Endothelial cell of umbilical vein (primary cell): Measurements from ENCODE around the gene DIP2C.

Experiments
- CTCF ChIP-seq, 2 donors: IDR thresholded peaks; 1 replicate in 1 of 2; 2 replicates in 1 of 2; pipeline ENCODE4 v1.5.1; 2011; ENCODE audit warnings: low read length in 2 of 2, mild to moderate bottlenecking in 2 of 2, moderate library complexity in 2 of 2, control low read depth in 1 of 2, inconsistent platforms in 1 of 2, low read depth in 1 of 2; ENCODE audit not compliant: insufficient read depth in 1 of 2; ENCODE audit errors: extremely low read depth in 1 of 2
- EZH2 ChIP-seq: IDR thresholded peaks from 2 replicates; pipeline ENCODE4 v1.6.1; 2012; ENCODE audit warnings: borderline replicate concordance, low read depth, mild to moderate bottlenecking, moderate library complexity, low read length, inconsistent platforms; ENCODE audit not compliant: severe bottlenecking
- FOS ChIP-seq: IDR thresholded peaks from 2 replicates; pipeline ENCODE4 v1.6.1; 2011; ENCODE audit warnings: mild to moderate bottlenecking, low read length, moderate library complexity, borderline replicate concordance; ENCODE audit not compliant: insufficient read depth
- GATA2 ChIP-seq: IDR thresholded peaks from 2 replicates; pipeline ENCODE4 v1.7.0; 2011; ENCODE audit warnings: low read depth, mild to moderate bottlenecking, moderate library complexity, mixed read lengths, low read length; ENCODE audit not compliant: insufficient read length, insufficient read depth
- JUN ChIP-seq: IDR thresholded peaks from 2 replicates; pipeline ENCODE4 v1.6.1; 2011; ENCODE audit warnings: borderline replicate concordance, low read depth; ENCODE audit not compliant: insufficient read length, insufficient read depth
- MYC ChIP-seq: IDR thresholded peaks from one replicate; pipeline ENCODE4 v1.6.1; 2011; ENCODE audit warnings: mild to moderate bottlenecking, low read depth, low read length
- POLR2A ChIP-seq: IDR thresholded peaks from 2 replicates; pipeline ENCODE4 v1.6.1; 2012; ENCODE audit warnings: low read depth, mild to moderate bottlenecking, control low read depth, low read length
- POLR2AphosphoS5 ChIP-seq: IDR thresholded peaks from 2 replicates; pipeline ENCODE4 v1.6.1; 2012; ENCODE audit warnings: low read depth, mild to moderate bottlenecking, control low read depth, low read length, moderate library complexity; ENCODE audit not compliant: insufficient read depth
- TF ChIP-seq, protein P1 (sequence below): IDR thresholded peaks from 2 replicates; pipeline ENCODE4 v1.6.1; 2011; ENCODE audit not compliant: insufficient read depth, insufficient read length

- no peak for TF ChIP-seq EZH2
- no peak for TF ChIP-seq CTCF (IDR thresholded peaks at IDR 0.05; ENCODE audit: extremely low read depth in 1 of 2, insufficient read depth in 1 of 2, low read depth in 1 of 2, low read length in 2 of 2)
- no peak for TF ChIP-seq POLR2A
- TF ChIP-seq POLR2AphosphoS5 = no peak
- TF ChIP-seq, protein P1, sequence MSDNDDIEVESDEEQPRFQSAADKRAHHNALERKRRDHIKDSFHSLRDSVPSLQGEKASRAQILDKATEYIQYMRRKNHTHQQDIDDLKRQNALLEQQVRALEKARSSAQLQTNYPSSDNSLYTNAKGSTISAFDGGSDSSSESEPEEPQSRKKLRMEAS = no peak
- TF ChIP-seq FOS = no peak
- no peak for TF ChIP-seq MYC
- no peak for TF ChIP-seq JUN
- no peak for TF ChIP-seq GATA2
Observed at GRCh38 chr10:551373-552252, 137.9 kb downstream of the DIP2C start.
